Measurements from ENCODE around the gene DIDO1. TPM values are rescaled to one million over a fixed set of nuclear protein-coding genes. Genes with fewer than 3 reads are reported as not detected.

DIDO1 gene
- total RNA-seq, 1 donor from 2014 or later: 60.5 TPM

- peak overlapping the region; percentile 42 for H3K4me3 Mint-ChIP-seq
- peaks cover 39% of the 10 kb centered on the region for H3K36me3 Mint-ChIP-seq (ENCODE audit: low read depth)
- intact Hi-C loops (cut with micrococcal nuclease): no loop called here
- H3K9me3 Mint-ChIP-seq: no peaks in the 10 kb centered on the region
- H3K27ac Mint-ChIP-seq: no peak overlapping the region
- peaks cover 32% of the 10 kb centered on the region for H3K4me1 Mint-ChIP-seq (ENCODE audit: low read depth)
- H3K27me3 Mint-ChIP-seq (ENCODE audit: insufficient read depth): no peaks in the 10 kb centered on the region
- no peak for DNase-seq (ENCODE audit: low spot score)
Observed at GRCh38 chr20:62940875-62941274, 14.6 kb upstream of the DIDO1 start.

DNA sequence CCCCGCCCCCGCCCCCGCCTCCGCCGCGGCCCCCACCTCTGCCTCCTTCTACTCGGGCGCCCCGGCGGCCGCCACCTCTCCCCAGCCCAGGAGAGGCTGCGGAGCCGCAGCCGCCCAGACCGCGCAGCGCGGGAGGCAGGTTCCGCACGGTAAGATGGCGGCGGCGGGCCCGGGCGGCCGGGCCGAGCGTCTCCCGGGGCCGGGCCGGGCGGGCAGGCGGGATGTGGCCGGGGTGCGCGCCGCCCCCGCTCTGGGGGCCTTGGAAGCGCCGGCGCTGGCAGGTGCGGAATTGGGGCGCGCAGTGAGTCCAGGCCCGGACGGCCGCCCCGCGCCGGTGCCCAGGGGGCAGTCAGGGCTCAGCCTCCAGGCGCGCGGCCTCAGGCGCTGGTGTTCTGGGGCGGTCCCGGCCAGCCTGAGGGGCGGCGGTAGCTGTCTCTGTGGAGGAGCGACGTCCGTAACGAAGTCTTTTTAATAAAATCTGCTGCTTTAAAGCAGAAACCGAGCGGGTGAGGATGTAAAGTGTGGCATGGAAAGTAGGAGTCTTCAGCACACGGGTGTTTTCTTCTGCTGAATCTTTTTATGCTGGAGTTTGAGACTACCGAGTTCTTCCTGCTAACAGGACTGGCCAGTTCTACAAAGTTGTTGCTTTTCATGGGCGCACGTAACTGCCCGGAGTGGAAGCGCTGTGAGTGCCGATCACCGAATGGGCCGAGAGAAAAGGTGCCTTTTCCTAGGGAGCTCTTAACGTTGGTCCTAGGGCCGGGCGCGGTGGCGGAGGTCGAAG is 12.0 kb upstream of the DIDO1 start, which contains the start of gene GID8:
GID8 (plus strand) TSS at position 43 of the 784 bp plus-strand sequence. CDS start 3,356 bp downstream, outside the sequence.
- peaks cover 33% of the 10 kb centered on the region for H3K4me1 Mint-ChIP-seq (ENCODE audit: low read depth)
- H3K27me3 Mint-ChIP-seq (ENCODE audit: insufficient read depth): no peaks in the 10 kb centered on the region
- peaks cover 29% of the 10 kb centered on the region for H3K36me3 Mint-ChIP-seq (ENCODE audit: low read depth)
- H3K4me3 Mint-ChIP-seq: peak within 1 kb of the TSS; percentile 97
- intact Hi-C loops (cut with micrococcal nuclease): loop anchor here (1.0 to 10.0 kb wide), 7 partner anchors 13 to 636 kb away; partner anchors contain the start of genes ADRM1, ARFGAP1, TCFL5 and YTHDF1
- no peak for DNase-seq (ENCODE audit: low spot score)
- no peaks in the 10 kb centered on the region for H3K9me3 Mint-ChIP-seq
- H3K27ac Mint-ChIP-seq: peak within 1 kb of the TSS; percentile 98

DNA sequence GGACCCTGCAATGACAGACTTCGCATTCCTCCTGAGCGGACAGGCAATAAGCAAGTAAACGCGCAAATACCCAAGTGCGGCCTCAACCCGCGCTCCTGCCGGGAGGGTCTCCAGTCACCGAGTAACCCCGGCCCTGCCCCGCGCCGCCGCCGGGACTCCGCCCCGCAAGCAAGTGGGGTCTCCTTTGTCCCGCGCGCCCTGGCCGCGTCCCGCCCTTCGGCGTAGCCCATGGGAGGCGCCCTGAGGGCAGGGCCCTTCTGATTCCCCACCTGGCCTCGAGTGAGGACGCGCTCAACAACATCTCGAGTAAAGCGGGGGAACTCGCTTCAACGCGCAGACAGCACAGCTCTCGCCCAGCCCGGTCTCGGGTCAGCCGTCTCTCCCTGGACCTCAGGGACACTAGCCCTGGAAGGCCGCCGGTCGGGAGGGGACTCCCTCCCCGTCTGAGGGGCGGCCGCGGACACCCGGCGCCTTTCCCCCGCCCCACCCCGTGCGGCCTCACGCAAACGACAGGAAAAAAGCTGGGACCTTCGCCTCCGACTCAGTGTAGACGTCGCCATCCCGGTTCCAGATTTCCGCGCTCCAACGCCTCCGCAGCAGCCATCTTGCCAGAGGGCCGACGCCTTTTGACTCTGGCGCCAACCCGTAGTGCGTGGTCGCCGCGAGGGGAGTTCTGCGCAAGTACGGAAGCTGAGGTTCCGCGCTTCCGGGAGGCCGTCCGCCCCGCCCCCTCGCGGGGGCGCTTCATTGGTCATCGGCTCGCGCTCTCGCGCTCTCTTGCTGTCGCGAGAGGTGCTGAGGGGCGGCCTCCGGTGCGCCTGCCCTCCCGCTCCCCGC is 11.2 kb upstream of the DIDO1 start:
- Mint-ChIP-seq H3K9me3 (no peaks in the 10 kb centered on the region), H3K27ac (peak overlapping the region; percentile 98), H3K36me3 (ENCODE audit: low read depth) (peaks cover 27% of the 10 kb centered on the region), H3K4me1 (ENCODE audit: low read depth) (peaks cover 41% of the 10 kb centered on the region), H3K4me3 (peak overlapping the region; percentile 88), H3K27me3 (ENCODE audit: insufficient read depth) (no peaks in the 10 kb centered on the region)
- DNase-seq (ENCODE audit: low spot score): peak; percentile 96
- intact Hi-C loops (cut with micrococcal nuclease): loop anchor here (1.0 to 10.0 kb wide), 9 partner anchors 8 to 635 kb away; partner anchors contain the start of genes ADRM1, ARFGAP1, TCFL5 and YTHDF1

GRCh38 chr20:62935968-62936585 is 9.8 kb upstream of the DIDO1 start:
- Mint-ChIP-seq H3K9me3 (no peaks in the 10 kb centered on the region), H3K27ac (no peak overlapping the region), H3K36me3 (ENCODE audit: low read depth) (peaks cover 22% of the 10 kb centered on the region), H3K4me3 (no peak overlapping the region), H3K4me1 (ENCODE audit: low read depth) (peaks cover 36% of the 10 kb centered on the region), H3K27me3 (ENCODE audit: insufficient read depth) (no peaks in the 10 kb centered on the region)
- intact Hi-C loops (cut with micrococcal nuclease): loop anchor here (5.0 to 10.0 kb wide), 4 partner anchors 74 to 434 kb away; partner anchors contain the start of genes ARFGAP1, TCFL5 and YTHDF1
- DNase-seq (ENCODE audit: low spot score): no peak

- intact Hi-C loops (cut with micrococcal nuclease): loop anchor here (5.0 to 10.0 kb wide), 4 partner anchors 73 to 433 kb away; partner anchors contain the start of genes ARFGAP1, TCFL5 and YTHDF1
- DNase-seq (ENCODE audit: low spot score): no peak
- H3K27me3 Mint-ChIP-seq (ENCODE audit: insufficient read depth): no peaks in the 10 kb centered on the region
- no peak overlapping the region for H3K4me3 Mint-ChIP-seq
- peaks cover 36% of the 10 kb centered on the region for H3K4me1 Mint-ChIP-seq (ENCODE audit: low read depth)
- H3K9me3 Mint-ChIP-seq: no peaks in the 10 kb centered on the region
- peaks cover 22% of the 10 kb centered on the region for H3K36me3 Mint-ChIP-seq (ENCODE audit: low read depth)
- H3K27ac Mint-ChIP-seq: no peak overlapping the region
Observed at GRCh38 chr20:62935204-62935967, 9.1 kb upstream of the DIDO1 start.

GRCh38 chr20:62933966-62934365 is 7.7 kb upstream of the DIDO1 start:
- no peaks in the 10 kb centered on the region for H3K27me3 Mint-ChIP-seq (ENCODE audit: insufficient read depth)
- intact Hi-C loops (cut with micrococcal nuclease): loop anchor here (10.0 kb wide), 1 partner anchor 281 kb away; the partner anchor contains the start of gene YTHDF1
- peaks cover 37% of the 10 kb centered on the region for H3K4me1 Mint-ChIP-seq (ENCODE audit: low read depth)
- peaks cover 15% of the 10 kb centered on the region for H3K36me3 Mint-ChIP-seq (ENCODE audit: low read depth)
- DNase-seq (ENCODE audit: low spot score): no peak
- no peak overlapping the region for H3K27ac Mint-ChIP-seq
- no peak overlapping the region for H3K4me3 Mint-ChIP-seq
- H3K9me3 Mint-ChIP-seq: no peaks in the 10 kb centered on the region

- Mint-ChIP-seq H3K27ac (no peak overlapping the region), H3K4me3 (no peak overlapping the region), H3K27me3 (ENCODE audit: insufficient read depth) (no peaks in the 10 kb centered on the region), H3K9me3 (no peaks in the 10 kb centered on the region), H3K4me1 (ENCODE audit: low read depth) (peaks cover 51% of the 10 kb centered on the region), H3K36me3 (ENCODE audit: low read depth) (peaks cover 10% of the 10 kb centered on the region)
- intact Hi-C loops (cut with micrococcal nuclease): loop anchor here (10.0 kb wide), 1 partner anchor 283 kb away; the partner anchor contains the start of gene YTHDF1
- DNase-seq (ENCODE audit: low spot score): no peak
Observed at GRCh38 chr20:62931464-62931863, 5.2 kb upstream of the DIDO1 start.

DNA sequence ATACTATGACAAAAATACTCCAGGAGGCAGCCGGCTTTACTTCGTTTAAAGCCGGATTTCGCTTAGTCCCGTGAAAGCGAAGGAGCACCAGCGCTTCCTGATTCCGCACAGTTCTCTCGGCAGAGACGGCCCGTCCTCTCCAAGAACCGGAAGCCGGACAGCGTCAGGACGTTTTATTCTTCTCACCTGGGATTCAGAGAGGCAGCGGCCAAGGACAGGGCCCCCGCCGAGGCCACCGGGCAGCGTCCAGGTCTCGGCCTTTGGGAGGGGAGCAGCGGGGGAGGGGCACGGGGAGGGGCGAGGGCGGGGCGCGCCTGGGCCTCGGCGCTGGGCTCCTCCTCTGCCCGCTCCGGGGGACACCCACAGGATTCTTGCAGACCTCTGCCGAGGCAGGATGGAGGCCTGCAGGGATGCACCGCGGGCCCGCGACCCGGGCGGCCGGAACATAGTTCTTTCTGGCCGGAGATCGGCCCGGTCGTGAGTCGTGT is 2.8 kb upstream of the DIDO1 start:
- H3K36me3 Mint-ChIP-seq (ENCODE audit: low read depth): peaks cover 15% of the 10 kb centered on the region
- peak overlapping the region; percentile 91 for H3K4me3 Mint-ChIP-seq
- no peaks in the 10 kb centered on the region for H3K9me3 Mint-ChIP-seq
- intact Hi-C loops (cut with micrococcal nuclease): loop anchor here (1.0 to 10.0 kb wide), 7 partner anchors 8 to 864 kb away; partner anchors contain the start of genes MRGBP, RPS21 and TAF4
- peaks cover 65% of the 10 kb centered on the region for H3K4me1 Mint-ChIP-seq (ENCODE audit: low read depth)
- H3K27ac Mint-ChIP-seq: peak overlapping the region; percentile 91
- DNase-seq (ENCODE audit: low spot score): peak; percentile 44
- H3K27me3 Mint-ChIP-seq (ENCODE audit: insufficient read depth): no peaks in the 10 kb centered on the region

DNA sequence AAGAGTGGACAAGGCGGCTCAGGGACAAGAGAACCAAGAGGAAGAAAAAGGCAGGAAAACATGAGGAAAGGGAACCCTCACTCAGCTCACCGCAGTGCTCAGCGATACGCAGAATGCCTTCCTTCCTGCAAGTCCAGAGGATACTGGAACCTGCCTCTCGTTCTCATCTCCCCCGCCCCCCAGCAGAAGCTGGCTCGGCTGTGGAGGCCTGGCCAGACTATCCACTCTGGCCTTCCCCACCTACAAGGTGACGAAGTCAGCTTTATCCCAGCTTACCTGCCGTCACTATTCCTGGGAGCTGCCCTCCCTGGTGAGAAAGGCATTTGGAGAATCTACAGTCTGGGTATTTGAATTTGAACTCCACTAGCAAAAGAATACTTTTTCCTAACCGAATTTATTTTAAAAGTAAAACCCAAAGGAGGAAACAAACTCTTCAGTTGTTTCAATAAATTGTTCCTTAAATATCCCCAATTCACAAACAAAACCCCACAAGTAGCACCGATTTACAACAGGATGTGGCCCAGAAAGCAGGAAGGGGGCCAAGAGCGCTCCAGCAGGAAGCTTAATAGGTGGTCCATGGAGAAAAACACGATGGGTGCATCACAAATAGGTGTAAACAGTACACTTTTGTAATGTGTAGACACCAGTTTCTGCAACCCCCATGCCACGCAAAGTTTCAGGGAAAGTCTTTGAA is 2.1 kb upstream of the DIDO1 start:
- Mint-ChIP-seq H3K36me3 (ENCODE audit: low read depth) (peaks cover 15% of the 10 kb centered on the region), H3K27me3 (ENCODE audit: insufficient read depth) (no peaks in the 10 kb centered on the region), H3K4me3 (peak overlapping the region; percentile 91), H3K9me3 (no peaks in the 10 kb centered on the region), H3K4me1 (ENCODE audit: low read depth) (peaks cover 71% of the 10 kb centered on the region), H3K27ac (peak overlapping the region; percentile 91)
- no peak for DNase-seq (ENCODE audit: low spot score)
- intact Hi-C loops (cut with micrococcal nuclease): loop anchor here (2.0 to 10.0 kb wide), 5 partner anchors 36 to 864 kb away; partner anchors contain the start of genes MRGBP, RPS21 and TAF4

DNA sequence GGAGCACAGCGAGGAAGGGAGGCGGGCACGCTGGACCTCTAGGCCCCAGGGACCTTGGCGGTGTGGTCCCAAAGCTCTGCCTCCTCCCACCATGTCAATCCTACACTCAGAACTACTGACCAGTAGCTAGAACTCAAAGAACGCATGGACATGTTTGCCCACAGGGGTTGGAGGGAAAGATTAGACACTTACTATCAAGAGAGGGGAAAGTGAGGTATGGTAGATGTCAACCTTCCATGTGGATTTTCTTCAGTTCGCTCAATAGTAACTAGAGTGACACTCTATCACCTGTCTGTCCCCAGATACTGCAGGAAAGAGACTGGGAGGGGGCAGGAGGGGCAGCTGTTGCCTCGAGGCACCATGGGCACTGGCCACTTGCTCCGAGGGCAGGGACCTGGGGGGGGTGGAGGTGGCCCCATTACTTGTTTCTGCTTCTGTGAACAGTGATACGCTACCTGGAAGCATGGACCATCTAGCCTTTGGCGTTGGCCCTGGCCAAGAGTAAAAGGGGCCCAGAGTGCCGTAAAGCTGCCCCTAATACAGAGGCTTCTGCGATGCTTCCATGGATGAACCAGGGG is 912 bp upstream of the DIDO1 start:
- Mint-ChIP-seq H3K27me3 (ENCODE audit: insufficient read depth) (no peaks in the 10 kb centered on the region), H3K36me3 (ENCODE audit: low read depth) (peaks cover 8% of the 10 kb centered on the region), H3K4me1 (ENCODE audit: low read depth) (peaks cover 67% of the 10 kb centered on the region), H3K27ac (peak overlapping the region; percentile 91), H3K4me3 (peak overlapping the region; percentile 91), H3K9me3 (no peaks in the 10 kb centered on the region)
- no peak for DNase-seq (ENCODE audit: low spot score)
- intact Hi-C loops (cut with micrococcal nuclease): loop anchor here (5.0 to 10.0 kb wide), 4 partner anchors 35 to 862 kb away; partner anchors contain the start of genes MRGBP, RPS21 and TAF4
